Uterus (tissue), 2 donors: ENCODE results near the gene PKMYT1.

Experiments used
- POLR2A ChIP-seq, 2 donors: fragments of 450-650 bp; IDR thresholded peaks; one replicate each; pipeline ENCODE4 v1.6.1; 2016; ENCODE audit warnings: antibody characterized with exemption in 2 of 2, mild to moderate bottlenecking in 1 of 2, moderate library complexity in 1 of 2
- TF ChIP-seq, protein P1 (sequence below), 4 experiments: fragments of 200-600 bp in 2 of 4; fragments of 450-650 bp in 2 of 4; sonication (generic) in 2 of 4; IDR thresholded peaks; one replicate each; pipeline ENCODE4 v1.5.1; 2016 to 2019; ENCODE audit warnings: antibody characterized with exemption in 4 of 4, mild to moderate bottlenecking in 2 of 4, moderate library complexity in 1 of 4

- TF ChIP-seq, protein P1, sequence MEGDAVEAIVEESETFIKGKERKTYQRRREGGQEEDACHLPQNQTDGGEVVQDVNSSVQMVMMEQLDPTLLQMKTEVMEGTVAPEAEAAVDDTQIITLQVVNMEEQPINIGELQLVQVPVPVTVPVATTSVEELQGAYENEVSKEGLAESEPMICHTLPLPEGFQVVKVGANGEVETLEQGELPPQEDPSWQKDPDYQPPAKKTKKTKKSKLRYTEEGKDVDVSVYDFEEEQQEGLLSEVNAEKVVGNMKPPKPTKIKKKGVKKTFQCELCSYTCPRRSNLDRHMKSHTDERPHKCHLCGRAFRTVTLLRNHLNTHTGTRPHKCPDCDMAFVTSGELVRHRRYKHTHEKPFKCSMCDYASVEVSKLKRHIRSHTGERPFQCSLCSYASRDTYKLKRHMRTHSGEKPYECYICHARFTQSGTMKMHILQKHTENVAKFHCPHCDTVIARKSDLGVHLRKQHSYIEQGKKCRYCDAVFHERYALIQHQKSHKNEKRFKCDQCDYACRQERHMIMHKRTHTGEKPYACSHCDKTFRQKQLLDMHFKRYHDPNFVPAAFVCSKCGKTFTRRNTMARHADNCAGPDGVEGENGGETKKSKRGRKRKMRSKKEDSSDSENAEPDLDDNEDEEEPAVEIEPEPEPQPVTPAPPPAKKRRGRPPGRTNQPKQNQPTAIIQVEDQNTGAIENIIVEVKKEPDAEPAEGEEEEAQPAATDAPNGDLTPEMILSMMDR (IDR thresholded peaks at IDR 0.05), result no peak
- TF ChIP-seq POLR2A (IDR thresholded peaks at IDR 0.05), result no peak
These were observed 45.7 kb upstream of the PKMYT1 start for GRCh38 chr16:3026003-3026378.
